Body of pancreas (tissue), 4 donors: ENCODE measurements around the gene NPIPB9. TPM values are rescaled to one million over a fixed set of nuclear protein-coding genes. Genes with fewer than 3 reads are reported as not detected.
"Not testable (repeated sequence)": the region's sequence is repeated elsewhere in the genome, so short reads cannot be mapped to it uniquely, and the experiment has no call there.

Experiments
- ATAC-seq: fragments of 150-250 bp; one replicate; pipeline ENCODE4 v1.9.1; 2016
- DNase-seq, 4 donors: peaks; one replicate each; pipeline ENCODE4 v3.0.0-alpha.2; 2019
- H3K27ac ChIP-seq, 4 donors: fragments of 200-600 bp; sonication (generic); 1 replicate in 3 of 4; 2 replicates in 1 of 4; pipeline versions ENCODE4 v1.5.1 to v1.6.1; 2016 to 2019; ENCODE audit warnings: mild to moderate bottlenecking in 1 of 4, mixed read lengths in 1 of 4, moderate library complexity in 1 of 4
- H3K27me3 ChIP-seq, 2 donors: fragments of 200-600 bp; sonication (generic); one replicate each; pipeline ENCODE4 v1.6.0; 2016; ENCODE audit warnings: mild to moderate bottlenecking in 1 of 2
- H3K36me3 ChIP-seq, 2 donors: fragments of 200-600 bp; sonication (generic); replicated peaks in 1 of 2; 2 replicates each; pipeline ENCODE4 v1.5.1; 2016; ENCODE audit warnings: low read depth in 2 of 2; ENCODE audit not compliant: insufficient read depth in 1 of 2
- H3K4me1 ChIP-seq: fragments of 200-600 bp; sonication (generic); one replicate; pipeline ENCODE4 v1.6.0; 2016
- H3K4me3 ChIP-seq, 2 donors: fragments of 200-600 bp; sonication (generic); 1 replicate in 1 of 2; 2 replicates in 1 of 2; pipeline ENCODE4 v1.5.1; 2016 to 2019
- H3K9me3 ChIP-seq, 3 donors: fragments of 200-600 bp; sonication (generic); 1 replicate in 2 of 3; 2 replicates in 1 of 3; pipeline ENCODE4 v1.5.1; 2016
- WGBS, 2 donors: methylation state at CpG; one replicate each; pipeline ENCODE4 v1.1.5; 2017; 5-methylcytosine and 5-hydroxymethylcytosine counted together
- intact Hi-C: fragments of 100-400 bp; cut with DNase I; formaldehyde crosslinking; loops from one replicate; pipeline ENCODE4 v1.15.1; 2023
- total RNA-seq, 2 donors: library from RNA; depleted of rRNA; stranded (reverse); fragments of >200 nt; gene quantifications; one replicate each; pipeline ENCODE4 v1.1.0, GENCODE V29; 2016

NPIPB9 gene
- 1 to 10 TPM in 1 of 2 donors, not detected in 1; 6.7 TPM for total RNA-seq

DNA sequence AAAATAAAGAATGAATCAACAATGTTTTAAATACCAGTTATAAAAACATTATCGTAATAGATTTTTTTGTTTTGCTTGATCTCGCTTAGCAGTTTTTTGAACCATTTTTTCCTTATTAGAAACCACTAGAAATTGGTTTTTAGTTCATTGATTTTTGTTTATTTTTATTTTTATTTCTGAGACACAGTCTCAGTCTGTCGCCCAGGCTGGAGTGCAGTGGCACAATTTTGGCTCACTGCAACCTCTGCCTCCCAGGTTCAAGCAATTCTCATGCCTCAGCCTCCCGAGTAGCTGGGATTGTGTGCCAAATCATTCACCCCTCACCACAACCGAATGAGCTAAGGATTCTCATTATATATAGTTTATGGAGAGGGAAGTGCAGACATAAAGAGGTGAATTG lies at the start of gene NPIPB9:
Gene NPIPB9 (plus strand): TSS at position 301 of the 400 bp plus-strand sequence.
- WGBS, 2 donors = no CpG with 5 or more reads among the region's 5 CpGs
- H3K4me3 ChIP-seq, intact Hi-C loops, H3K27me3 ChIP-seq, ATAC-seq, H3K36me3 ChIP-seq, H3K27ac ChIP-seq, H3K4me1 ChIP-seq, H3K9me3 ChIP-seq, DNase-seq: not testable (repeated sequence)

DNA sequence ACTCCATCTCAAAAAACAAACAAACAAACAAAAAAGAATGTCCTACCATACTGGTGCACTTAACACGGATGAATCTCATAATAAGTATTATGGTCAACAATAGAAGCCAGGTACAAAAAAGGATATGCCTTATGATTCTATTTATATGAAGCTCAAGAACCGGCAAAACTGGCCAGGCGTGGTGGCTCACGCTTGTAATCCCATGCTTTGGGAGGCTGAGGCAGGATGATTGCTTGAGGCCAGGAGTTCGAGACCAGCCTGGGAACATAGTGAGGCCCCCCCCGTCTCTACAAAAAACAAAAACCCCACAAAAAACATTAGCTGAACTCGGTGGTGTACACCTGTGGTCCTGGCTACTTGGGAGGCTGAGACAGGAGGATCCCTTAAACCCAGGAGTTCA lies 47.3 kb upstream of the NPIPB9 start:
- H3K9me3 ChIP-seq, H3K27ac ChIP-seq, H3K4me3 ChIP-seq, ATAC-seq, H3K36me3 ChIP-seq, H3K4me1 ChIP-seq, H3K27me3 ChIP-seq, DNase-seq, intact Hi-C loops: not testable (repeated sequence)
- no CpG with 5 or more reads among the region's 7 CpGs for WGBS, 2 donors

GRCh38 chr16:28711220-28712083 lies 40.1 kb upstream of the NPIPB9 start, which contains the start of gene EIF3C:
Gene EIF3C (plus strand): TSS chr16:28711464. CDS start chr16:28711687, 223 bp downstream.
- H3K9me3 ChIP-seq, H3K4me1 ChIP-seq, intact Hi-C loops: not testable (repeated sequence)

GRCh38 chr16:28722852-28723650 lies 28.5 kb upstream of the NPIPB9 start:
- DNase-seq, H3K36me3 ChIP-seq: not testable (repeated sequence)

More at GRCh38 chr16:28711220-28712083, 40.1 kb upstream of the NPIPB9 start, which contains the start of gene EIF3C:
- peak; percentile 99 for ATAC-seq
- no CpG with 5 or more reads among the region's 66 CpGs for WGBS, 2 donors
- H3K27ac ChIP-seq, H3K27me3 ChIP-seq, H3K4me3 ChIP-seq, DNase-seq, H3K36me3 ChIP-seq: not testable (repeated sequence)

GRCh38 chr16:28731253-28731652 lies 20.3 kb upstream of the NPIPB9 start:
- intact Hi-C loops, H3K9me3 ChIP-seq, H3K27ac ChIP-seq, H3K27me3 ChIP-seq, H3K4me1 ChIP-seq, ATAC-seq, DNase-seq, H3K36me3 ChIP-seq, H3K4me3 ChIP-seq: not testable (repeated sequence)
- WGBS, 2 donors = no CpG with 5 or more reads among the region's 5 CpGs

More at GRCh38 chr16:28722852-28723650, 28.5 kb upstream of the NPIPB9 start:
- H3K27ac ChIP-seq, H3K4me3 ChIP-seq, H3K4me1 ChIP-seq, intact Hi-C loops, H3K9me3 ChIP-seq, H3K27me3 ChIP-seq, ATAC-seq: not testable (repeated sequence)
- 83 to 92% methylated on average over 9 to 12 of the region's 15 CpGs for WGBS, 2 donors

GRCh38 chr16:28732455-28733124 lies 19.0 kb upstream of the NPIPB9 start:
- intact Hi-C loops, H3K4me3 ChIP-seq, DNase-seq, H3K4me1 ChIP-seq, H3K27ac ChIP-seq, H3K36me3 ChIP-seq, ATAC-seq, H3K9me3 ChIP-seq, H3K27me3 ChIP-seq: not testable (repeated sequence)
- no CpG with 5 or more reads among the region's 9 CpGs for WGBS, 2 donors

GRCh38 chr16:28739787-28740186 lies 11.8 kb upstream of the NPIPB9 start:
- H3K4me3 ChIP-seq, intact Hi-C loops, H3K27ac ChIP-seq, H3K4me1 ChIP-seq, H3K9me3 ChIP-seq, H3K27me3 ChIP-seq, DNase-seq, H3K36me3 ChIP-seq: not testable (repeated sequence)
- ATAC-seq = peak; percentile 81
- 18% methylated on average over 2 of the region's 9 CpGs; no CpG with 5 or more reads in 1 of the 2 donors for WGBS, 2 donors

- H3K36me3 ChIP-seq, H3K9me3 ChIP-seq, H3K4me3 ChIP-seq, intact Hi-C loops, ATAC-seq, H3K27ac ChIP-seq, H3K4me1 ChIP-seq, H3K27me3 ChIP-seq: not testable (repeated sequence)
- DNase-seq = peak in 1 of 4 donors; percentile 8
- WGBS, 2 donors = 0% methylated on average over 3 of the region's 27 CpGs; no CpG with 5 or more reads in 1 of the 2 donors
These were observed 11.0 kb upstream of the NPIPB9 start for GRCh38 chr16:28740631-28741030.

GRCh38 chr16:28741295-28741694 lies 10.3 kb upstream of the NPIPB9 start:
- H3K4me3 ChIP-seq, H3K4me1 ChIP-seq, H3K27ac ChIP-seq, H3K27me3 ChIP-seq, H3K36me3 ChIP-seq, ATAC-seq, H3K9me3 ChIP-seq, intact Hi-C loops, DNase-seq: not testable (repeated sequence)
- WGBS, 2 donors = no CpG with 5 or more reads among the region's 9 CpGs

- 46 to 48% methylated on average over 8 to 10 of the region's 62 CpGs for WGBS, 2 donors
- DNase-seq, H3K27me3 ChIP-seq, H3K9me3 ChIP-seq, intact Hi-C loops, H3K36me3 ChIP-seq, H3K27ac ChIP-seq, ATAC-seq, H3K4me1 ChIP-seq, H3K4me3 ChIP-seq: not testable (repeated sequence)
These were observed 4.8 kb upstream of the NPIPB9 start for GRCh38 chr16:28746618-28747350.
